ENCODE data around the gene LRRC56.
"Not testable (repeated sequence)": the region's sequence is repeated elsewhere in the genome, so short reads cannot be mapped to it uniquely, and the experiment has no call there.

The LRRC56 gene

DNA sequence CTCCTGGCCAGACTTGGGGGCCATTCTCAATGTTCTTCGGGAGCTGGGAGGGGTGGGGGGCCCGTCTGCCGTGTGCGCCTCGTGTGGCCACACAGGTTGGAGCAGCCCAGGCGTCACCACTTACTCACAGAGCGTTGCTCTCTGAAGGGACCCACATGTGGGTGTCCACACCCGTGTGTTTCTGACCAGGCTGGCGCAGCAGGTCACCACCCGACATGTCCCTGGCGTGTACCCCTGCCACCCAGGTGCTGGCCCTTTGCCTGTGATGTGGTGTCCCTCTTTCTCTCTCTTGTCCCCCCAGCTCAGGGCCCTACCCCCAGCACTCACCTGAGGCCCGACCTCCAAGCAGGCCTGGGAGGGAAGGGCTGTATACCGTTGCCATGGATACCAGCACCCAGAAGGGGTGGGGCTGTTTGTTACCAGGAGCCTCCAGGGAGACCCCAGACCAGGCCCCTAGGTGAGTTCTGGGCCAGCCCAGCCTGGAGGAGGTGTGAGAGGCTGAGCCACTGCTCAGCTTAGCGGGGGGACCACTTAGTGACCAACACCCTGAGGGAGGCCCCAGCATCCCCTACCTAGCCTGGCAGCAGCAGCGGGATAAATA is 21.8 kb downstream of the LRRC56 start:
- no peak for DNase-seq (ENCODE audit: low read depth)

DNA sequence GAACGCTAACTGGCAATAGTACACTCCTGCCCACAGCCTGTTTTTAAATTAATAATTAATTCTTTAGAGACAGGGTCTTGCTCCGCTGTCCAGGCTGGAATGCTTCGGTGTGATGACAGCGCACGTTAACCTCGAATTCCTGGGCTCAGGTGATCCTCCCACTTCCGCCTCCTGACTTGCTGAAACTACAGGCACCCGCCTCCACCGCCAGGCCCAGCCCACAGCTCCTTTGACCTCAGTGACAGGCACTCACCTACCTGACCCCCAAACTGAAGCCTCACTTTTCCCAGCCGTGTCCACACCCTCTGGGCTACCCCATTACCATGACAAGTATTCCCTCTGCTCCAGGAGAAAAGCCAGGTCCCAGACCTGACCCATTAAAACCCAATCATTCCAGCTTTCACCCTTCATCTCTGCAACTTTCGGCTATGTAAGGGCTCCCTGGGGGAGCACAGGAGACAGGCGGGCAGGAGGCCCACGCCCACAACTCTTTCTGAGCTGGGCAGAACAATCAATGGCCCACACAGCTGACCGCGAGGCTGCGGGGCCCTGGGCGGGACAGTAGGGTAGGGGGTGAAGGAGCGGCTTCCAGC is 22.5 kb downstream of the LRRC56 start:
- no peak for DNase-seq (ENCODE audit: low read depth)

DNA sequence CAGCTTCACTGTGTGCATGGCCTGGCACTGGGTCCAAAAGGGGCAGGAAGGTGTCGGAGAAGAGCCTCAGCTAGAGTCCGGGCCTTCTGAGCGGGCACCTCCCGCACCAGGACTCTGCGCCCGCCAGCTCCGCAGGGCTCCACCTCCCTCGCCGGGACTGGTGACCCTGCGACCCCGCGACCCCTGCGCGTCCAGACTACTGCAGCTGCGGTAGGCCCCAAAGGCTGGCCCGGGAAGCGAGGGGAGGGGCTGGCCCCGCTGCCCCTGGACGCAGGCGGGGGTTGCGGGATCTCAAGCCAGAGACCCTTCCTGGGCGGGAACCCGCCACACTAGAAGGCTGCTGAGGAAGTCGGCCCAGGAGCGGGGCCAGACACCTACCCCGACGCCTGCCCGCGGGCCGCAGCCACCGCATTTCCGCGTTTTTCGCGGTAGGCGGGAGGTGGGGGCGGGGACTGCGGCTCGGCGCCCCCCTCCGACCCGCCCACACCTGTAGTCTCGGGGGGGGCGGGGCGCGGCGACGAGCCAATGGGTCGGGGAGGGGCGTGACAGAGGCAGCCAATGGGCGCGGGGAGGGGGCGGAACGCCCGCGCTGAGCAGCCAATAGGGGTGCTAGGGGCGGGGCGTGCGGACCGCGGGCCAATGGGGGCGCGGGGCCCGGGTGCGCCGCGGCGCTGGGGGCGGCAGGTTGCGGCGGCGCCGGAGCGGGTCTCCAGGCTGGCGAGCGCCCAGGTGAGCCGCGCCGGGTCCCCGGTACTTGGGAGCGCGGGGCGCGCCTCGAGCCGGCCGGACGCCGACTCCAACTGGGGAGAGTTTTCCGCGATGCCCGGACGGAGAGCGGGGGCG is 23.2 kb downstream of the LRRC56 start, which contains the start of the genes LMNTD2 and RASSF7:
Gene LMNTD2 (minus strand): TSS at position 434 of the 843 bp plus-strand sequence. CDS start 22 bp downstream, at position 412.
Gene RASSF7 (plus strand): TSS at position 666 of the 843 bp plus-strand sequence. CDS start 799 bp downstream, outside the sequence.
- peak; percentile 90 for DNase-seq (ENCODE audit: low read depth)

DNA sequence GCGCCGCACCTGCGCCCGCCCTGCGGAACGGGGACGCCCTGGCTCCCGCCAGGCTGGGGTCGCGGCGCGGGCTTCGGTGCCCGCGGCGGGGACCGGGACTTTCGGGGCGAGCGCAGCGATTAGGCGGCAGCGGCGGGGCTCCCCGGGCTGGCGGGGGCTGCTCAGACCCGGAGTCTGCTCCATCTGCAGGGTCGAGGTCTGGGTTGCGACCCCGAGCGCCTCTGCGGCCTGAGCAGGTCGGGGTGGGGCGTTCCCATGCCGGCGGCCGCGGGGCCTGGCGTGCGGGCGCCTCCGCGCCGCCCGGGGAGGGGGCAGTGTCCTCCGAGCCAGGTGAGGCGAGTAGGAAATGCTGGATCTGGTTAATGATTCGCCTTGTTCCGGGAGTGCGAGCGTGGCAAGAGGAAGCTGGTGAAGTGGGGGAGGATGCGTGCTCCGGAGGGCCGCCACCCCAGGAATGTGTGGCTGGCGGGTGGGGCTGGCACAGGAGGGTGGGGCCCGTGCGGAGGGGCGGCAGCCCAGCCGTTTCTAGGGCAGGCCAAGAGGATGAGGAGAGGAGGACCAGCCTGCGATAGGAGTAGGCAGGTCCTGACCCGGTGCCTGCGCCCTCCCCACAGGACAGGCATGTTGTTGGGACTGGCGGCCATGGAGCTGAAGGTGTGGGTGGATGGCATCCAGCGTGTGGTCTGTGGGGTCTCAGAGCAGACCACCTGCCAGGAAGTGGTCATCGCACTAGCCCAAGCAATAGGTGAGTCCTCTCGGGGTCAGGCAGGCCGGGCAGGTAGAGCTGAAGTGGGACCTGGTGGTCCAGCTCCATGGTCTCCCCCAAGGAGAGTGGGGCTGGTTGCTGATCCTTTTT is 24.0 kb downstream of the LRRC56 start:
- no peak for DNase-seq (ENCODE audit: low read depth)

DNA sequence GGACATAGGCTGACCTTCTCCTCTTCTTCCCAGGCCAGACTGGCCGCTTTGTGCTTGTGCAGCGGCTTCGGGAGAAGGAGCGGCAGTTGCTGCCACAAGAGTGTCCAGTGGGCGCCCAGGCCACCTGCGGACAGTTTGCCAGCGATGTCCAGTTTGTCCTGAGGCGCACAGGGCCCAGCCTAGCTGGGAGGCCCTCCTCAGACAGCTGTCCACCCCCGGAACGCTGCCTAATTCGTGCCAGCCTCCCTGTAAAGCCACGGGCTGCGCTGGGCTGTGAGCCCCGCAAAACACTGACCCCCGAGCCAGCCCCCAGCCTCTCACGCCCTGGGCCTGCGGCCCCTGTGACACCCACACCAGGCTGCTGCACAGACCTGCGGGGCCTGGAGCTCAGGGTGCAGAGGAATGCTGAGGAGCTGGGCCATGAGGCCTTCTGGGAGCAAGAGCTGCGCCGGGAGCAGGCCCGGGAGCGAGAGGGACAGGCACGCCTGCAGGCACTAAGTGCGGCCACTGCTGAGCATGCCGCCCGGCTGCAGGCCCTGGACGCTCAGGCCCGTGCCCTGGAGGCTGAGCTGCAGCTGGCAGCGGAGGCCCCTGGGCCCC is 24.8 kb downstream of the LRRC56 start:
- DNase-seq (ENCODE audit: low read depth), result no peak

DNA sequence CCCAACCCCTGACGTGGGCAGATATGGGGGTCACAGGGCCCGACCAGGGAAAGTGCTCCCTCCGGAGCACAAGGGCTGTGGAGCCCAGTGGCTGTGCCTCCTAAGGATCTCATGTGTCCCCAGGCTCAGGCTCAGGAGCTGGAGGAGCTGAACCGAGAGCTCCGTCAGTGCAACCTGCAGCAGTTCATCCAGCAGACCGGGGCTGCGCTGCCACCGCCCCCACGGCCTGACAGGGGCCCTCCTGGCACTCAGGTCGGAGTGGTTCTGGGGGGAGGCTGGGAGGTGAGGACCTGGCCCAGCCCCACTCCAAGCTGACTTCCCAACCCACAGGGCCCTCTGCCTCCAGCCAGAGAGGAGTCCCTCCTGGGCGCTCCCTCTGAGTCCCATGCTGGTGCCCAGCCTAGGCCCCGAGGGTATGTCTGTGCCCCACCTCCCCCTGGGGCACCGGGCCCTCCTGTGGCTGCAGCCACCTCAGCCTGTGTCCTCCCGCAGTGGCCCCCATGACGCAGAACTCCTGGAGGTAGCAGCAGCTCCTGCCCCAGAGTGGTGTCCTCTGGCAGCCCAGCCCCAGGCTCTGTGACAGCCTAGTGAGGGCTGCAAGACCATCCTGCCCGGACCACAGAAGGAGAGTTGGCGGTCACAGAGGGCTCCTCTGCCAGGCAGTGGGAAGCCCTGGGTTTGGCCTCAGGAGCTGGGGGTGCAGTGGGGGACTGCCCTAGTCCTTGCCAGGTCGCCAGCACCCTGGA is 25.9 kb downstream of the LRRC56 start:
- DNase-seq (ENCODE audit: low read depth), result no peak

DNA sequence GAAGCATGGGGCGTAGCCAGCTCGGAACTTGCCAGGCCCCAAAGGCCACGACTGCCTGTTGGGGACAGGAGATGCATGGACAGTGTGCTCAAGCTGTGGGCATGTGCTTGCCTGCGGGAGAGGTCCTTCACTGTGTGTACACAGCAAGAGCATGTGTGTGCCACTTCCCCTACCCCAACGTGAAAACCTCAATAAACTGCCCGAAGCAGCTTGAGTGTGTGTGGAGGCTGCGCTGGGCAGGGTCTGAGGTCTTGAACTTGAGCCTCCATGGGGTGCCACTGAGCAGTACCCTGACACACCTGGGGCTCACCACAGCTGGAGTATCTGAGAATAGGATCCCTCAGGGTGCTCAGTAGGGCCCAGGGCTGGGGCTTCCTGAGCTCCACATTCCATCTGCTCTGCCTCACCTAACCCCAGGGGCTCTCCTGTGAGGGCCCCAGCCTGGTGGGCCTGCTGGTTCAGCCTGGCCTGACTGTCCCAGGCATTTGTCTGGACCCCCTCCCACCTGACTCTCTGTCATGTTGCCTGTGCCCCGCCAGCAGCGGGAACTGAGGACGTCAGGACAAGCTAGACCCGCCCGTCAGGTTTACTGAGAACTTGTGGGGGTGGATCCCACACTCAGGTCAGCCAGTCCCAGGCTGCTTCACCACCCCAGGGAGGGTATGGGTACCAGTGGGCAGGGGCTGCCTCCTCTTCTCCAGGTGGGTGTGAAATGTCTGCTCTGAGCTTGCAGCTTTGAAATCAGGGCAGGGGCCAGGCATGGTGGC is 26.7 kb downstream of the LRRC56 start:
- DNase-seq (ENCODE audit: low read depth), result no peak

DNA sequence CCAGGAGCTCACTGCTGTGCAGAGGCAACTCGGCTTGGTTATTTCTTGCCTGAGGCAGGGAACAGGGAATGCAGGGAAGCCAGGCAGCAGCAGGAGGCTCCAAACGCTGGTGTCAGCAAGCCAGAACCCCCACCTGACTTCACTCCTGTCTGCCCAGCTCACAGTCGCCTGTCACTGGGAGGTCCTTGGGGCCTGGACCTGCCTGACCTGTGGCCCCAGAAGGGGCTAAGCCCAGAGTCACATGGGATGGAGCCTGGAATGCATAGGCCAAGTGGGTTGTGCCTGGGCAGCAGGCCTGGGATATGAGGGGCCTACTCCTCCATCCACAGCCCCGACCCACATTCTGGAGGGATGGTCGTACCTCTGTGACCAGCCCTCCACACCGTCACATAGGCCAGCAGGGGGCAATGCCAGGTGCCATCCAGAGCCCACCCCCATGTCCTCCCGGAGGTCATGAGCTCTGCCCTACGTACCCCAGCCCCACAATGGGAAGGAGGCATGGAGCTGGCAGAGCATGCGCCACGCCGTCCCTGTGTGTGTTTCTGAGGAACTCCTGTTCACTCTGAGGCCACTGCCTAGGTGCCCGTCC is 28.7 kb downstream of the LRRC56 start:
- no peak for DNase-seq (ENCODE audit: low read depth)

DNA sequence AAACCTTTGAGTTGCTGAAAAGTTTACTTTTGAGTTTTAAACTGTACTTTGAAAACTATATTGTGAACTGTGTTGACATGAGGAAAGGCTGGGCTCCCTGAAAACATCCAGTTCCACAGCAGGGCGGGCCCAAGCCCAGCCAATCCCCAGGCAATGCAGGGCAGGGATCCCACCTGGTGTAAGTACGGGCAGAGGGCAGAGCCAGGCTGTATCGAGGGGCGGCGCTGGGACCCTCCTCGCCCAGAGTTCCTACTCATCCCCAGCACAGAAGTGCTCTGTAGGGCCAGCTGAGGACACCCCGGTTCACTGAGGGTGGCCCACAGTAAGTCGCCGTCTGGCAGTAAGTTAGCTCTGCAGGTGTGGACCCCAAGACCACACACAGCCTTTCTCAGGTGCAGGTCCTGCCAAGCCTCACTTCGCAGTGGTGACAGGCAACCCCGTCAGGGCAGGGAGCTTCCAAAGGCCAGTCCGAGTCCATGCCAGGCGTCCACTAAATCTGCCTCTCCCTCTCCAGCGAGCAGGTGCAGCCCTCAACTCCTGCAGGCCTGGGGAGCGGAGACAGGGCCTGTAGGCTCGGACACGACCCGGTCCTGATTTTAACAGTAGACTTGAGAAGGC is 29.8 kb downstream of the LRRC56 start:
- DNase-seq (ENCODE audit: low read depth), result no peak

DNA sequence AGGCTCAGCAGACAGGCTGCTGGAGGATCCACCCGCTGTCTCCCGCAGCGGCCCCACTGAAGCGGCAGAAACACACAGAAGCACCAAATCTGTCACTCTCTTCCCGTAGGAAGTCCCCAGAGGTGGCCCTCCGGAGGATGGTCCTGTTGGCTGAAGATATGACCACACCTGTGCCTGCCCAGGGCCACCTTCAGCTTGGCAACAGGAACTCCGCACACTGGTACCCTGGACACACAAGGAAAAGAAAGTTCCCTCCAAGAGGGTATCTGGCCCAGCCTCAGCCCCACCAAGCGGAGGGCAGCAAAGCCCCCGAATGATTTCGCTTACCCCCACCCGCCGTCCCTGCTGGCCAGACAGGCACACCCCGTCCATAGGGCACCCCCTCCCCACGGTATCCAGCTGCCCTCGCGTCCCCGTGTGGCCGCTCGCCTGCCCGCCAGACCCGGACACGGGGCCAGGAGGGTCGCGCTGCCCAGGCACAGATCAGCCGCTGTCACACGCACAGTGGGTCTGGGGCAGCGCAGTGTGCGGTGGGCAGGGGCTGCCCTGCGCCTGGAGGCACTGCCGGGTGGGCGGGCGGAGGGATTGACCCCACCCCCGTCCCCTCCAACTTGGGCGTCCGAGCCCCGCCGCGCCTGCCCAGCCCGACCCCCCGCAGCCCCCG is 30.4 kb downstream of the LRRC56 start:
- no peak for DNase-seq (ENCODE audit: low read depth)

DNA sequence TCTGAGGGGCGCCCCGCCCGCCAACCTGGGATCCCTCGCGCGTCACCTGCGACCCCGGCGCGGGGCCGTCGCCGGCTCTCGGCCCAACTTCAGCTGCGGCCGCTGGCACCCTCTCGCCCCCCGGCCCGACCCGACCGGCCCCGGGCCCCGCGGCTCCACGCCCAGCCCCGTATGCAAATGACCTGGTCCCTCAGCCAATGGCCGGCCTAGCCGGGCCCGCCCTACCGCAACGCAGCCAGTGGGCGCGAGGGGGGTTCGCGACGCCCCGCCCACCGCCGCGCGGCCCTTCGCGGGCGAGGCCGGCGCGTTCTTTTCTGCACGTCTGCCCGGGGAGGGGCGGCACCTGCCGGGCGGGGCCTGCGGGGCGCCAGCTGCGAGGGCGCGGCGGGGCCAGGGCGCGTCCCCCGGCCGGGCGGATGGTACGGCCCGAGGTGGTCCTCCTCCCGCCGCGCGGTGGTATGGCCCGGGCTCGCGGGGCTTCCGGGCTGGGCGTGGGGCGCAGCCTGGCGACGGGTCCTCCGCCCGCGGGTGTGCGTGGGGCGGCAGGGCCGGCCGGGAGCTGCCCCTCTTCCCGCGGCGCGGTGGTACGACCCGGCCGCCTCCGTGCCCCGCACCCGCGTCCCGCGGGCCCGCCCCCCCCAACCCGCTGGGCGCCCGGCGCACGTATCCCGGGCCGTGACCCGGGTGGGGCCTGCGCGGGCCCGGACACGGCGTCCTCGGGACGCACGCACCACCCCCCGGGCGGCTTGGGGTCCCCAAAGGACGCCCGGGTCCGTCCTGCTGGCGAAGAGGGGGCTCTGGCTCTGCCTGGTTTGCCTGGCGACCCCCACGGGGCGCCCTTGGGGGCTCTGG is 31.2 kb downstream of the LRRC56 start:
- DNase-seq (ENCODE audit: low read depth), result peak; percentile 71

DNA sequence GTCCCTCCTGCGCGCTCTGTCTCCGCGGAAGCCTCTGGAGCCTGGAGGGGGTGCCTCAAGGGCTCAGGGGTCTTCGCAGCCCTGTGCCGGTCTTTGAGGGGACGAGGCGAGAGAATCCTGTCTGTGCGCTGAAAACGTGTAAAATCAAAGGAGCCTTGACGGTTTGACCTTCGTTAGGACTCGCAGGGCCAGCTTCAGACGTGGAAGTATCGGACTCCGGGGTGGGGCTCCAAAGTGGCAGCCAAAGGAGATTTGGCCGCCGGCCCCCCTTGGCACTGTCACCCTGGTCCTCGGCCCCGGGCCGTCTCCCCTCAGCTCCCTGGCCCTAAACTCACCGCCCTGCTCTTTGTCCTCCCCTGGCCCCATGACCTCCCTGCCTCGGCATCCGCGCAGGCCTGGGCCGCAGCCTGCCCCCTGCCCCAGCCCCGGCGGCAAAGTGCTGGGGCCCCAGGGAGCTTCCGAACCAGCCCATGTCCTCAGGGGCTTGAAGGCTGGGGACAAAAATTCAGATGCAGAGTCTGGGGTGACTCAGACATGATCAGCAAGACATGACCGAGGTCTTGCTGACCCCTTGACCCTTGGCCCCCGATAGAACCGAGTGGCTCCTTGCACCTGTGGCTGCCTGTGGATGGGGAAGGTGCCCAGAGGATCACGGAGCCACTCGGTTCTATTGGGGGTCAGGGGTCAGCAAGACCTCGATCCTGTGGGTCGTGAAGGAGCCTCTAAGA is 32.0 kb downstream of the LRRC56 start:
- no peak for DNase-seq (ENCODE audit: low read depth)

DNA sequence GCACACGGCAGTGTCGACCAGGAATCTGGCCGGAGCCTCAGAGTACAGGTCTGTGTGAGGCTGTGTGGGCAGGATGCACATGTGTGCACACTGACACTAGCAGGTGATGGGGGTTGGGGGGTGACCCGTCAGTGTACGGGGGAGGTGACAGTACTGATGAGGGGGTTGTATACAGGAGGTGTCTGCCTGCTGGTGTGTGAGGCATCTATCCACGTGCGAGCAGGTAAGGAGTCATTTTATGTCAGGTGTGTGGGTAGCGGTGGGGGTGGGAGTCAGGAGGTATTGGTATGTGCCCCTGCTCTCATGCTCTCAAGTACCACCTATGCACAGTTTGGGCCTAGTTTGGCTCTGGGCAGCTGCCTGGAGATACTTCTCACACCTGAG is 34.5 kb downstream of the LRRC56 start:
- DNase-seq (ENCODE audit: low read depth), result no peak

DNA sequence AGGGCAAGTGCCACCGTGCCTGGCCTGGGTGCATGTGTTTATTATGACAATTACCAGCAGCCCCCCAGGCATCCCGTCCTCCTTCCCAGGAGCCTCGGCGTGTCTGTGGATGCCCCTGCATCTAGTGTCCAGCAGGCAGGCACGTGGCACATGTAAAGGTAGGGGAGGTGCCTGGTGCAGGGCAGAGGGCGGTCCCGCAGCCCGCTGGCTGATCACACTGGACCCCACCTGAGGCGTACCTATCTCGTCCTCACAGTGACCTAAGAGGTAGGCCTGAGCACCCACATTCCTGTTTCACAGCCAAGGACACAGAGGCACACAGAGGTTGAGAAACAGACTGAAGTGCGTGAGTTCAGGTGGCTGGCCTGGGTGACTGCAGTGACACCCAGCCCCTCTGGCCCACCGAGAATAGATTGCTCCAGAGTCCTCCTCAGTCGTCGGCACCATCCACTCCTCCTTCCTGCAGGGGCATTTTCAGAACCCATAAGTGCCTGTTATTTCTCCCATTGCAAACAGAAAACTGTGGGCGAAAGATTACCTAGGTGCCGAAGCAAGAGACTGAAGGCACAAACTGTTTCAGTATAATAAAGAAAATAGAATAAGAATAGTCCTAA is 35.9 kb downstream of the LRRC56 start:
- DNase-seq (ENCODE audit: low read depth), result no peak

DNA sequence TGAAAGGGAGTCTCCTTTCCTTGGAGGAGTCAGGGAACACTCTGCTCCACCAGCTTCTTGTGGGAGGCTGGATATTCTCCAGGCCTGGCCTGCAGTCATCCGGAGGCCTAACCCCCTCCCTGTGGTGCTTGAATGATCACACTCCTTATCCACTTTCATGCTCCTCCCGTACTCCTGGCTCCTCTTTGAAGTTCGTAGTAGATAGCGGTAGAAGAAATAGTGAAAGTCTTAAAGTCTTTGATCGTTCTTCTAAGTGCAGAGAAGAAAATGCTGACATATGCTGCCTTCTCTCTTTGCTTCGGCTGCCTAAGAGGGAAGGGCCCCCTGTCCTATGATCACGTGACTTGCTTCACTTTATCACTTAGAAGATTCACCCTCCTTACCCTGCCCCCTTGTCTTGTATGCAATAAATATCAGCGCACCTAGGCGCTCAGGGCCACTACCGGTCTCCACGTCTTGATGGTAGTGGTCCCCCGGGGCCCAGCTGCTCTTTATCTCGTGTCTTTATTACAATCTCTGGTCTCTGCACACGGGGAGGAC is 36.8 kb downstream of the LRRC56 start:
- DNase-seq (ENCODE audit: low read depth), result not testable (repeated sequence)

DNA sequence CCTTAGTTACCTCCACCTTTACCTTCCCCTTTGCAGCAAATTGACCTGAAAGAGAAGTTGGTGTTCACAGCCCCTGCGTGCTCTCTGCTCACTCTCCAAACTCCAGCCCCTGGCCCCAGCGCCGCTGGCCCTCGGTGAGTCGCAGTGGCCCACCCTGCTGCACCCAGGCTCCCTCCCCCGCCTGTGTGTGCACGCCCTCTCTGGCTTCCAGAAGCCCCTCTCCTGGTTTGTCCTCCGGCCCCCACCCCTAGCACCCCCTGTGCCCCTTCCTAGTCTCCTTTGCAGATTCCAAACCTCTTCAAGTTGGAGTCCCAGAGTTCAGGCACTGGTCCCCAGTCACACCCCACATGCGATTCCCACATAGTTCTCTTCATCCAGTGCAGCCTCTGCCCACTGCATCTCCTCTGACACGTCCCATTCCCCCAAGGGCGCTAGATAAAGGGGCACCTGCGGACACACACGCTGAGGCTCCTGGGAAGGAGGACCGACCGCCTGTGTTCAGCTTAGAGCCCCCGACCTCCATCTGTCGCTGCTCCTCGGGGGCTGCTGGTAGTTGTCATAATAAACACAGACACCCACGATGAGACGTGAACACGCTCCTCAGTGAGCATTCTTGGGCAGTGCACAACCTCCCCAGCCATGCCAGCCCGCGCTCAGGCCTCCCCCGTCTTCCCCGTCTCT is 37.4 kb downstream of the LRRC56 start:
- DNase-seq (ENCODE audit: low read depth), result no peak
